Fibroblast of the aortic adventitia (primary cell): ENCODE results near the gene WNK2. TPM values are rescaled to one million over a fixed set of nuclear protein-coding genes. Genes with fewer than 3 reads are reported as not detected.

ENCODE experiments used
- DNase-seq: peaks from one replicate; pipeline ENCODE4 v3.0.0-alpha.2; 2010; ENCODE audit warnings: low read depth
- H3K4me3 ChIP-seq: 2 replicates; pipeline ENCODE4 v1.5.1; 2011; ENCODE audit warnings: low read depth, mild to moderate bottlenecking, control low read depth, low read length, moderate library complexity
- total RNA-seq: library from RNA; depleted of rRNA; stranded (reverse); fragments of >200 nt; gene quantifications from 2 replicates; pipeline ENCODE4 v1.2.3, GENCODE V29; 2012; ENCODE audit warnings: low replicate concordance
- TF ChIP-seq, protein P1 (sequence below): IDR thresholded peaks from 2 replicates; pipeline ENCODE4 v1.5.1; 2011; ENCODE audit warnings: mild to moderate bottlenecking, low read length, control low read depth, inconsistent platforms; ENCODE audit not compliant: insufficient read depth

WNK2 gene
- total RNA-seq, 1 donor: not detected

DNA sequence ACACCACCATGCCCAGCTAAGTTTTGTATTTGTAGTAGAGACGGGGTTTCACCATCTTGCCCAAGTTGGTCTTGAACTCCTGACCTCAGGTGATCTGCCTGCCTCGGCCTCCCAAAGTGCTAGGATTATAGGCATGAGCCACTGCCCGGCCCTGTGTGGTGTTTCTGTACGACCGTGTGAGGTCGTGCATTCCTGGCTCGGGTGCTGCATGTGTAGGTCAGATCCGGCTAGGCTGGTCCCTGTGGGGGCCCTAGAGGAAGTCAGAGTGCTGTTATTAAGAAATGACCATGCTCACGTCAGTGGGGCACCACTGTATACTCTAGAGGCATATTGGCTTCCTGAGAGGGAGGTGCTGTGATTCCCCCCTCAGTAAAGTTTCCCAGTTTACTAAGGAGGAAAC lies 13.7 kb downstream of the WNK2 start:
- no peak for DNase-seq
- TF ChIP-seq, protein P1, sequence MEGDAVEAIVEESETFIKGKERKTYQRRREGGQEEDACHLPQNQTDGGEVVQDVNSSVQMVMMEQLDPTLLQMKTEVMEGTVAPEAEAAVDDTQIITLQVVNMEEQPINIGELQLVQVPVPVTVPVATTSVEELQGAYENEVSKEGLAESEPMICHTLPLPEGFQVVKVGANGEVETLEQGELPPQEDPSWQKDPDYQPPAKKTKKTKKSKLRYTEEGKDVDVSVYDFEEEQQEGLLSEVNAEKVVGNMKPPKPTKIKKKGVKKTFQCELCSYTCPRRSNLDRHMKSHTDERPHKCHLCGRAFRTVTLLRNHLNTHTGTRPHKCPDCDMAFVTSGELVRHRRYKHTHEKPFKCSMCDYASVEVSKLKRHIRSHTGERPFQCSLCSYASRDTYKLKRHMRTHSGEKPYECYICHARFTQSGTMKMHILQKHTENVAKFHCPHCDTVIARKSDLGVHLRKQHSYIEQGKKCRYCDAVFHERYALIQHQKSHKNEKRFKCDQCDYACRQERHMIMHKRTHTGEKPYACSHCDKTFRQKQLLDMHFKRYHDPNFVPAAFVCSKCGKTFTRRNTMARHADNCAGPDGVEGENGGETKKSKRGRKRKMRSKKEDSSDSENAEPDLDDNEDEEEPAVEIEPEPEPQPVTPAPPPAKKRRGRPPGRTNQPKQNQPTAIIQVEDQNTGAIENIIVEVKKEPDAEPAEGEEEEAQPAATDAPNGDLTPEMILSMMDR: no peak
- H3K4me3 ChIP-seq: no peak overlapping the region

- TF ChIP-seq, protein P1: no peak
- H3K4me3 ChIP-seq: no peak overlapping the region
- DNase-seq: no peak
Observed at GRCh38 chr9:93198117-93198837, 14.3 kb downstream of the WNK2 start.

DNA sequence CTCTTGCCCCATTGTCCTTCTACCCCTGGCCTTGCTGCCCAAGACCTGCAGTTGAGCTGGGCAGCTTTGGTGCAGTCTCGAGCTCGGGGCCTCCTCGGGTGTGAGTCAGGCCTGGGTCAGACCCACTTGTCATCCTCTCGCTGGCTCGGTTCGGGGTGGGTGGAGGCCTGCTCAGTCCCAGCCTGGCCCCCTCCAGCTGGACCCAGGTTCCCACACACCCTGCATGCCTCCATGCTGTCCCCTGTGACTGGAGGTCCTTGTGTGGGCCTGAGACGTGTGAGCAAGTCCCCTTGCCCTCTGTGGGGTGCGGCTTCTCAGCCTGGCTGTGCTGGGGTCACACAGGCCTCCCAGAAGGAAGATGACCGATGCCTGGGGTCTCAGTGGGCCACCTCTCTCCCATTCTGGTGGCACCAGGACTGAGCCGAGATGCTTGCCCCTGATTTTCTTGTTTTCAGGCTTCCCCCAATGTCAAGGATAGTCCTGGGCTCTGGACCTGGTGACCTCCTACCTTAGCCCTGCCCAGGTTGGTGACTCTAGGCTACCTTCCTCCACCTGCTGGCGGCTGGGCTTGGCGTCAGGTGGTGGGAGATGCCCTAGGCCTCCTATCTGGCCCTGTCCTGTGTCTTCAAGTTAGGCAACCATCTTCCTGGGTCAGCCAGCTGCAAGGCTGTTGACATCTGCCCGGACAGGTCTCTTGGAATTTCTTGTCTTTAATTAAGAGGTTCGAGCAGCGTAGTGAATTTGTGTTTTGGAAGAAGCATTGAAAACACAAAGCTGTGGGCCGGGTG lies 15.1 kb downstream of the WNK2 start:
- TF ChIP-seq, protein P1: no peak
- H3K4me3 ChIP-seq: no peak overlapping the region
- DNase-seq: no peak

DNA sequence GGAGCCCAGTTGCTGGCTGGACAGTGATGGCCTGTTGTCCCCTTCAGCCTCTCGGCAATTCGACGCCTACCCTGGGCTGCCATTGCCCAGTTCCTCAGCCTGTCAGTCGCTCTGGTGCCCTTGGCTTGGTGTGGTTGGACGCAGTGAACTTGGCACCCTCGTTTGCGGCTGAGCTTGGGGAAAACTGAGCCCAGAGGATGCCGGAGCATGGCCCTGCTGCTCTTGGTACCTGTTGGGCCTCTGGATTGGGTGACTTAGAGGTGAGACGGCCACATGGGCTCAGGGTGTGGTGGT lies 16.5 kb downstream of the WNK2 start:
- DNase-seq: no peak
- TF ChIP-seq, protein P1: no peak
- no peak overlapping the region for H3K4me3 ChIP-seq

DNA sequence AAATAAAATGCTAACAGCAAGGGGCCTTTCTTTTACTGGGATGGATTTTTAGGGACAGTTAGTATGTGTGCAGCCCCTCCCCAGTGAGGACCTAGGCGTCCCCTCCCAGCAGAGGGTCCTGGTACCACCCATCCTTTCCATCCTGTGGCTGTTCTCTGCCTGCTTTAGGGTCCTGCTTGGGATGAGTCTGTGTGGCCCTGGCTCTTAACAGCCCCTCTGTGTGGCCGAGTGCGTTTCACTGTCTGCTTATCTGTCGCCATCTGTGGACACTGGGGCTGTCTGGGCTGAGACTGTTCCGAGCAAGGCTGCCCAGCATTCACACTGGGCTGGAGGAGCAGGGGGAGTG lies 17.0 kb downstream of the WNK2 start:
- H3K4me3 ChIP-seq: no peak overlapping the region
- TF ChIP-seq, protein P1: no peak
- no peak for DNase-seq

- no peak for DNase-seq
- TF ChIP-seq, protein P1: no peak
- no peak overlapping the region for H3K4me3 ChIP-seq
Observed at GRCh38 chr9:93203026-93203717, 19.2 kb downstream of the WNK2 start.
